Measurements from ENCODE around the gene CRELD2. TPM values are rescaled to one million over a fixed set of nuclear protein-coding genes. Genes with fewer than 3 reads are reported as not detected.

CRELD2 gene
- total and polyA plus RNA-seq, 4 donors: 12.6 to 43.5 (median 36.4) TPM

DNA sequence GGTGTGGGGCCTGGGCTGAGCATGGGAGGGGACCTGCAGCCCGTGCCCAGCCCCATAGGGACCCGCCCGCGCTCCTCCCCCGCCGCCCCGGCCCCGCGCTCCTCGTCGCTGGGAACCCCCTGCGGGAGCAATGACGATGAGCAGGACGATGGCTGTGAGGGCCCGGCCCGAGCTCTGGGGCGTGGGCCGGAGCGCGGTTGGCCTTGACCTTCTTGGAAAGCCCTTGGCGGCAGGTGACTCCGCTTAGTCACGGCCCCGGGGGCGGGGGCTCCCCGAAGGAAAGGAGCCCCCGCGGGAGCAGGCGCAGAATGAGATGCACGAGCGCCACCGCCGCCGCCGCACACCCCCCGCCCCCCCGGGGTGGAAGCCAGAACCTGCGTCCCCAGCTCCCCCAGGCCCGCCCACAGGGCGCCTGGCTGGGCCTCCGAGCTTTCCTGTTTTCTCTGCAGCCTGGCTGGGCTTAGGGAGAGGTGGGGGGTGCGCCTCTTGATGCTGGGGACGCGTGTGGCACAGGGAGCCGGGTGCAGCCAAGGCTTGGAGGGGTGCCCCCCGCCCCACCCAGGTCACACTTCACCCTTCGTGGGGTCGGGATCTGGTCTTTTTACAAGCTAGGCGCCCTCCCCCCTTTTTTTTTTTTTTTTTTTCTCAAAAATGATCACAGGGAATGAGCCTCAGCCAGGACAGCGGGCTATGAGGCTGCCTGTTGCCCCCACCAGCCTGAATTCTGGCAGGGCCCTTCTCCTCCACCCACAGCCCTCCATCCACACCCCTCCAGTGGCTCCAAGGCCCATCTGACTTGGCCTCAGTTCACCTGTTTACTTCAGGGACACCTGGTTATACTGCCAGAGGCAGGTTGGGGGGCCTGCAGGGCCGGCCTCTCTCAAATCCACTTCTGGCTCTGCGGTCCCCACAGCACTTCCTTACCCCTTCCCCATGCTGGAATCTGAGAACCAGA lies 17.9 kb downstream of the CRELD2 start:
- Histone ChIP-seq H3K4me1 (ENCODE audit: control insufficient read depth in 1 of 2, insufficient read depth in 2 of 2, low read length in 2 of 2) (peaks cover 1 to 2% of the 10 kb centered on the region in 2 donors), H3K36me3 (ENCODE audit: control insufficient read depth in 1 of 2, insufficient read depth in 2 of 2, low read length in 1 of 2) (no peaks in the 10 kb centered on the region), H3K9me3 (ENCODE audit: control insufficient read depth, low read length) (no peaks in the 10 kb centered on the region), H3K4me3 (ENCODE audit: low read length in 2 of 2) (peak overlapping the region; percentile 4 to 23), H3K27ac (ENCODE audit: low read depth in 1 of 2, low read length in 2 of 2) (peak overlapping the region in 1 of 2 donors; percentile 4), H3K27me3 (ENCODE audit: control insufficient read depth in 1 of 2, insufficient read depth in 2 of 2, low read length in 1 of 2) (no peaks in the 10 kb centered on the region)
- intact Hi-C loops (cut with DNase I): loop anchor here in 1 of 2 donors (2.0 kb wide), 2 partner anchors 23 to 35 kb away; no protein-coding TSS in a partner anchor
- DNase-seq (peak; percentile 97), ATAC-seq (ENCODE audit: low FRiP score) (peak; percentile 87)
- WGBS, 2 donors: 3 to 4% methylated on average over 41 to 52 of the region's 52 CpGs

DNA sequence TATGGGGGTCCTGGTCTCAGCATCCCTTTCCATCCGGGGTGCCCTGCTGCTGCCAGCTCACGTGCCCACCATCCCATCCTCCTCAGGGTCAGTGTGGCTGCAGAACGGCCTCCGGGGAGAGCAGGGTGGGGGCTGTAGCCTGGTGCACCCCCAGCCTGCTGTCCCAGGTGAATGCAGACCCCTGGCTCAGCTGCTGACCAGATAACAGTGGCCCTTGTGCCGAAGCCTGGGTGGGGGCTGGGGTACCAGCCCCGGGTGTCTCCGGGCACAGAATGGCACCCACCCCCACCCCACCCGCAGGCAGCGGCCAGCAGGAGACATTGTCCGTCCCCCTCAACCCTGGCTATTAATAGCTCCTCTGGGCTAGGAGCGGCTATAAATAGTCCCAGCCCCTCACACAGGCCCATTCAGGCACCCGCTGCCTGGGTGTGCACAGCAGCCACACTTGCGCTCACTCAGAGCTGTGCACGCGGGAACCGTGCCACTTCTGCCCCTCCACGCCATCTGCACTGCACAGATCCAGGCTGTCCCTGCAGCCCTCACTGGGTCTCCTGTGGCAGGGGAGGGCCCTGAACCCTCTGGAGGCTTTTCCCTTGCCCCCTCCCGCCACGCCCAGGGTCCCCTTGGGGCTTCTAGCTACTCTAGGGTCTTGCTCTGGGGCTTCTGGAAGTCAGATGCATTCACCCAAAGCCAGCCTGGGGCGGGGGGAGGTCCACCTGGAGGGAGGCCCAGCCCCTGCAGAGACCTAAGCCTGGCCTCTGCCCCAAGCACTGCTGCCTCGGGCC lies 18.7 kb downstream of the CRELD2 start:
- 22 to 27% methylated on average over 21 of the region's 21 CpGs for WGBS, 2 donors
- no peak overlapping the region for H3K27ac ChIP-seq (ENCODE audit: low read depth in 1 of 2, low read length in 2 of 2)
- intact Hi-C loops (cut with DNase I): loop anchor here in 1 of 2 donors (2.0 kb wide), 2 partner anchors 22 to 34 kb away; no protein-coding TSS in a partner anchor
- H3K36me3 ChIP-seq (ENCODE audit: control insufficient read depth in 1 of 2, insufficient read depth in 2 of 2, low read length in 1 of 2): no peaks in the 10 kb centered on the region
- no peak for ATAC-seq (ENCODE audit: low FRiP score)
- DNase-seq: no peak
- no peaks in the 10 kb centered on the region for H3K27me3 ChIP-seq (ENCODE audit: control insufficient read depth in 1 of 2, insufficient read depth in 2 of 2, low read length in 1 of 2)
- H3K4me1 ChIP-seq (ENCODE audit: control insufficient read depth in 1 of 2, insufficient read depth in 2 of 2, low read length in 2 of 2): peaks cover 1 to 2% of the 10 kb centered on the region in 2 donors
- H3K4me3 ChIP-seq (ENCODE audit: low read length in 2 of 2): no peak overlapping the region
- H3K9me3 ChIP-seq (ENCODE audit: control insufficient read depth, low read length): no peaks in the 10 kb centered on the region

GRCh38 chr22:49937758-49938564 lies 19.5 kb downstream of the CRELD2 start:
- H3K27ac ChIP-seq (ENCODE audit: low read depth in 1 of 2, low read length in 2 of 2): no peak overlapping the region
- no peaks in the 10 kb centered on the region for H3K27me3 ChIP-seq (ENCODE audit: control insufficient read depth in 1 of 2, insufficient read depth in 2 of 2, low read length in 1 of 2)
- ATAC-seq (ENCODE audit: low FRiP score) (no peak), DNase-seq (no peak)
- intact Hi-C loops (cut with DNase I): loop anchor here in 1 of 2 donors (2.0 kb wide), 2 partner anchors 21 to 33 kb away; no protein-coding TSS in a partner anchor
- WGBS, 2 donors: 90 to 92% methylated on average over 27 of the region's 27 CpGs
- no peaks in the 10 kb centered on the region for H3K36me3 ChIP-seq (ENCODE audit: control insufficient read depth in 1 of 2, insufficient read depth in 2 of 2, low read length in 1 of 2)
- no peaks in the 10 kb centered on the region for H3K9me3 ChIP-seq (ENCODE audit: control insufficient read depth, low read length)
- H3K4me3 ChIP-seq (ENCODE audit: low read length in 2 of 2): no peak overlapping the region
- peaks cover 1 to 2% of the 10 kb centered on the region in 2 donors for H3K4me1 ChIP-seq (ENCODE audit: control insufficient read depth in 1 of 2, insufficient read depth in 2 of 2, low read length in 2 of 2)

GRCh38 chr22:49938565-49939136 lies 20.2 kb downstream of the CRELD2 start:
- DNase-seq (no peak), ATAC-seq (ENCODE audit: low FRiP score) (no peak)
- peaks cover 1 to 2% of the 10 kb centered on the region in 2 donors for H3K4me1 ChIP-seq (ENCODE audit: control insufficient read depth in 1 of 2, insufficient read depth in 2 of 2, low read length in 2 of 2)
- no peaks in the 10 kb centered on the region for H3K9me3 ChIP-seq (ENCODE audit: control insufficient read depth, low read length)
- H3K27ac ChIP-seq (ENCODE audit: low read depth in 1 of 2, low read length in 2 of 2): no peak overlapping the region
- no peaks in the 10 kb centered on the region for H3K36me3 ChIP-seq (ENCODE audit: control insufficient read depth in 1 of 2, insufficient read depth in 2 of 2, low read length in 1 of 2)
- intact Hi-C loops (cut with DNase I): no loop called here
- no peak overlapping the region for H3K4me3 ChIP-seq (ENCODE audit: low read length in 2 of 2)
- 91 to 93% methylated on average over 19 of the region's 19 CpGs for WGBS, 2 donors
- no peaks in the 10 kb centered on the region for H3K27me3 ChIP-seq (ENCODE audit: control insufficient read depth in 1 of 2, insufficient read depth in 2 of 2, low read length in 1 of 2)

GRCh38 chr22:49941507-49942316 lies 23.3 kb downstream of the CRELD2 start:
- intact Hi-C loops (cut with DNase I): no loop called here
- ATAC-seq (ENCODE audit: low FRiP score) (no peak), DNase-seq (no peak)
- H3K27me3 ChIP-seq (ENCODE audit: control insufficient read depth in 1 of 2, insufficient read depth in 2 of 2, low read length in 1 of 2): no peaks in the 10 kb centered on the region
- no peak overlapping the region for H3K4me3 ChIP-seq (ENCODE audit: low read length in 2 of 2)
- peaks cover 0 to 2% of the 10 kb centered on the region in 2 donors for H3K4me1 ChIP-seq (ENCODE audit: control insufficient read depth in 1 of 2, insufficient read depth in 2 of 2, low read length in 2 of 2)
- H3K27ac ChIP-seq (ENCODE audit: low read depth in 1 of 2, low read length in 2 of 2): no peak overlapping the region
- H3K9me3 ChIP-seq (ENCODE audit: control insufficient read depth, low read length): no peaks in the 10 kb centered on the region
- 96 to 97% methylated on average over 17 of the region's 17 CpGs for WGBS, 2 donors
- H3K36me3 ChIP-seq (ENCODE audit: control insufficient read depth in 1 of 2, insufficient read depth in 2 of 2, low read length in 1 of 2): no peaks in the 10 kb centered on the region

- Histone ChIP-seq H3K27me3 (ENCODE audit: control insufficient read depth in 1 of 2, insufficient read depth in 2 of 2, low read length in 1 of 2) (no peaks in the 10 kb centered on the region), H3K4me3 (ENCODE audit: low read length in 2 of 2) (no peak overlapping the region), H3K36me3 (ENCODE audit: control insufficient read depth in 1 of 2, insufficient read depth in 2 of 2, low read length in 1 of 2) (no peaks in the 10 kb centered on the region), H3K27ac (ENCODE audit: low read depth in 1 of 2, low read length in 2 of 2) (no peak overlapping the region), H3K4me1 (ENCODE audit: control insufficient read depth in 1 of 2, insufficient read depth in 2 of 2, low read length in 2 of 2) (no peaks in the 10 kb centered on the region), H3K9me3 (ENCODE audit: control insufficient read depth, low read length) (no peaks in the 10 kb centered on the region)
- no peak for DNase-seq
- 93% methylated on average over 15 to 21 of the region's 21 CpGs for WGBS, 2 donors
- intact Hi-C loops (cut with DNase I): no loop called here
- no peak for ATAC-seq (ENCODE audit: low FRiP score)
Measured at GRCh38 chr22:49942565-49943404, 24.4 kb downstream of the CRELD2 start.

DNA sequence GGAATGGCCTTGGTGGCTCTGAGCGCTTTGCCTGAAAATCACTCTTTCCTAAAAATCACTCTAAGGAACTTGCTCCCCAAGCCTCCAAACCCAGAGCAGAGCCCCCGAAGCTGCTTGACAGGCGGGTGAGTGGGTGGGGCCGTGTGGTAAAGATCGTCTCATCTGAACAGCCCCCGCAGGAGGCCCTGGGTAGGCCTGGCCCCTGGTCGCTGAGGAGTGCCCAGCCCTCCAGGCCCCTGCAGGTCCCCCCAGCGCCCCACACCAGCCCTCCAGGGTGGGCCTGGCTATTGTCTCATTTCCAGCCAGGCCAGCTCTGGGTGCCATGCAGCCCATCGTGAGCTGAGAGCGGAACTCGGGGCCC lies 25.0 kb downstream of the CRELD2 start:
- ATAC-seq (ENCODE audit: low FRiP score): no peak

More for the DNA sequence above, 25.0 kb downstream of the CRELD2 start:
- Histone ChIP-seq H3K4me1 (ENCODE audit: control insufficient read depth in 1 of 2, insufficient read depth in 2 of 2, low read length in 2 of 2) (no peaks in the 10 kb centered on the region), H3K4me3 (ENCODE audit: low read length in 2 of 2) (no peak overlapping the region), H3K36me3 (ENCODE audit: control insufficient read depth in 1 of 2, insufficient read depth in 2 of 2, low read length in 1 of 2) (no peaks in the 10 kb centered on the region), H3K27ac (ENCODE audit: low read depth in 1 of 2, low read length in 2 of 2) (no peak overlapping the region), H3K9me3 (ENCODE audit: control insufficient read depth, low read length) (no peaks in the 10 kb centered on the region), H3K27me3 (ENCODE audit: control insufficient read depth in 1 of 2, insufficient read depth in 2 of 2, low read length in 1 of 2) (no peaks in the 10 kb centered on the region)
- WGBS, 2 donors: 90 to 93% methylated on average over 11 of the region's 11 CpGs
- no peak for DNase-seq
- intact Hi-C loops (cut with DNase I): no loop called here
